Mesenchymal stem cell (in vitro differentiated cells and primary cell): Measurements from ENCODE around the gene MOB2.

Experiments used
- DNase-seq: peaks from one replicate; pipeline ENCODE4 v3.0.0-alpha.2; 2013
- H2AFZ ChIP-seq: one replicate; pipeline ENCODE4 v1.6.1; 2013; ENCODE audit warnings: low read depth, mild to moderate bottlenecking, control low read depth, inconsistent platforms, low read length, moderate library complexity
- H2AK5ac ChIP-seq: 2 replicates; pipeline ENCODE4 v1.6.1; 2013; ENCODE audit warnings: low read length, moderate library complexity, mild to moderate bottlenecking, inconsistent platforms; ENCODE audit not compliant: severe bottlenecking
- H2BK120ac ChIP-seq: one replicate; pipeline ENCODE4 v1.6.1; 2013; ENCODE audit warnings: low read depth, mild to moderate bottlenecking, inconsistent platforms, low read length, moderate library complexity
- H2BK12ac ChIP-seq, 2 experiments: one replicate each; pipeline ENCODE4 v1.6.1; 2013; ENCODE audit warnings: inconsistent platforms in 2 of 2, low read length in 2 of 2, mild to moderate bottlenecking in 2 of 2, moderate library complexity in 2 of 2, control low read depth in 1 of 2
- H2BK15ac ChIP-seq: one replicate; pipeline ENCODE4 v1.6.1; 2013; ENCODE audit warnings: mild to moderate bottlenecking, low read depth, inconsistent platforms; ENCODE audit not compliant: poor library complexity, severe bottlenecking
- H2BK5ac ChIP-seq: 2 replicates; pipeline ENCODE4 v1.6.1; 2013; ENCODE audit warnings: low read depth, mild to moderate bottlenecking, low read length, control low read depth, inconsistent platforms; ENCODE audit not compliant: poor library complexity, severe bottlenecking
- H3K14ac ChIP-seq, 2 experiments: one replicate each; pipeline ENCODE4 v1.6.1; 2013; ENCODE audit warnings: inconsistent platforms in 2 of 2, low read length in 2 of 2, control low read depth in 1 of 2, mild to moderate bottlenecking in 1 of 2, moderate library complexity in 1 of 2
- H3K18ac ChIP-seq, 2 experiments: one replicate each; pipeline ENCODE4 v1.6.1; 2013; ENCODE audit warnings: inconsistent platforms in 2 of 2, low read length in 2 of 2, control low read depth in 1 of 2, low read depth in 1 of 2, mild to moderate bottlenecking in 1 of 2
- H3K23ac ChIP-seq, 2 experiments: one replicate each; pipeline ENCODE4 v1.6.1; 2013; ENCODE audit warnings: inconsistent platforms in 2 of 2, low read length in 2 of 2, mild to moderate bottlenecking in 2 of 2, moderate library complexity in 2 of 2, control low read depth in 1 of 2
- H3K27ac ChIP-seq: 2 replicates; pipeline ENCODE4 v1.5.1; 2013; ENCODE audit warnings: mild to moderate bottlenecking, moderate library complexity, low read length, control low read depth, inconsistent platforms; ENCODE audit not compliant: poor library complexity, severe bottlenecking
- H3K27me3 ChIP-seq, 2 experiments: 2 replicates each; pipeline versions ENCODE4 v1.6.1 to v1.7.0; 2013; ENCODE audit warnings: low read length in 2 of 2, mild to moderate bottlenecking in 2 of 2, moderate library complexity in 2 of 2, control low read depth in 1 of 2, inconsistent platforms in 1 of 2; ENCODE audit not compliant: control insufficient read depth in 1 of 2, insufficient read depth in 1 of 2
- H3K36me3 ChIP-seq, 2 experiments: 2 replicates each; pipeline versions ENCODE4 v1.6.1 to v1.7.0; 2013; ENCODE audit warnings: low read length in 2 of 2, control low read depth in 1 of 2, inconsistent platforms in 1 of 2, low read depth in 1 of 2, mild to moderate bottlenecking in 1 of 2; ENCODE audit not compliant: insufficient read depth in 2 of 2, control insufficient read depth in 1 of 2
- H3K4ac ChIP-seq, 2 experiments: one replicate each; pipeline ENCODE4 v1.6.1; 2013; ENCODE audit warnings: inconsistent platforms in 2 of 2, low read length in 2 of 2, mild to moderate bottlenecking in 2 of 2, moderate library complexity in 2 of 2, control low read depth in 1 of 2, low read depth in 1 of 2
- H3K4me1 ChIP-seq: 2 replicates; pipeline ENCODE4 v1.6.1; 2013; ENCODE audit warnings: low read depth, low read length, control low read depth; ENCODE audit not compliant: control insufficient read depth, insufficient read depth
- H3K4me2 ChIP-seq: 2 replicates; pipeline ENCODE4 v1.6.1; 2013; ENCODE audit warnings: low read length, mild to moderate bottlenecking, inconsistent platforms; ENCODE audit not compliant: poor library complexity, severe bottlenecking
- H3K4me3 ChIP-seq, 2 experiments: 2 replicates each; pipeline versions ENCODE4 v1.5.1 to v1.7.0; 2013; ENCODE audit warnings: low read length in 2 of 2, mild to moderate bottlenecking in 2 of 2, control low read depth in 1 of 2, low read depth in 1 of 2; ENCODE audit not compliant: insufficient read depth in 1 of 2
- H3K79me1 ChIP-seq: replicated peaks from 2 replicates; pipeline ENCODE4 v1.6.1; 2013; ENCODE audit warnings: mild to moderate bottlenecking, control low read depth, low read length, inconsistent platforms; ENCODE audit not compliant: poor library complexity, severe bottlenecking
- H3K9ac ChIP-seq: 2 replicates; pipeline ENCODE4 v1.7.0; 2013; ENCODE audit warnings: mild to moderate bottlenecking, low read length, moderate library complexity
- H3K9me3 ChIP-seq: 2 replicates; pipeline ENCODE4 v1.7.0; 2013; ENCODE audit warnings: mild to moderate bottlenecking, low read length; ENCODE audit not compliant: control insufficient read depth
- H4K8ac ChIP-seq: one replicate; pipeline ENCODE4 v1.6.1; 2013; ENCODE audit warnings: inconsistent platforms, mild to moderate bottlenecking, low read length, moderate library complexity
- H4K91ac ChIP-seq: one replicate; pipeline ENCODE4 v1.6.1; 2013; ENCODE audit warnings: mild to moderate bottlenecking, low read length, inconsistent platforms
- WGBS: methylation state at CpG from one replicate; pipeline ENCODE4 v1.1.7; 2013; ENCODE audit warnings: mixed read lengths; 5-methylcytosine and 5-hydroxymethylcytosine counted together

MOB2 gene

DNA sequence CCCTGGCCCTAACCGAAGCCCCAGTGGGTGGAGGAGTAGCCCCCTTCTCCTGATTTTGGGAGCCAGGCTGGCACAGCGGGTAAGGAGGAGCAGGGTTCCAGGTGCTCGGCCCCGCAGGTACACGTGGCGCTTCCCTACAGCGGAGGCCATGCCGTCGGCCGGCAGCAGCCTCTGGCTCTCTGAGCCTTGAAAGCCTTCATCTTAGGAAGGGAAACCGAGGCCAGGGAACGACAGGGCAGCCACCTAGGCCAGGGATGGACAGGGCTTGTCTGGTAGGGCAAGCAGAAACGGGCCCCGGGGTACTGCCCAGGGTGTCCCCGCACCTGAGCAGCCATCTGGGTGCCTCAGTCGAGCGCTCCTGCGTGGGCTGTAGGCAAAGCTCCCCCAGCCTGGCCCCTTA lies 28.7 kb downstream of the MOB2 start:
- no peak overlapping the region for H3K14ac ChIP-seq
- H4K91ac ChIP-seq: no peak overlapping the region
- no peak overlapping the region for H2BK5ac ChIP-seq
- peaks cover 4% of the 10 kb centered on the region for H3K4me1 ChIP-seq
- H3K27ac ChIP-seq: no peak overlapping the region
- no peak overlapping the region for H3K9ac ChIP-seq
- H2BK120ac ChIP-seq: no peak overlapping the region
- peaks cover 0 to under 1% of the 10 kb centered on the region in 2 experiments for H3K36me3 ChIP-seq
- 91% methylated on average over 18 of the region's 18 CpGs for WGBS
- DNase-seq: no peak
- no peak overlapping the region for H2AFZ ChIP-seq
- H3K27me3 ChIP-seq: peaks cover 7 to 18% of the 10 kb centered on the region in 2 experiments
- no peaks in the 10 kb centered on the region for H3K9me3 ChIP-seq
- H3K23ac ChIP-seq: no peak overlapping the region
- H3K79me1 ChIP-seq: no peaks in the 10 kb centered on the region
- no peak overlapping the region for H3K4me2 ChIP-seq
- H3K4ac ChIP-seq: no peak overlapping the region
- H2BK12ac ChIP-seq: no peak overlapping the region
- no peak overlapping the region for H2AK5ac ChIP-seq
- H3K18ac ChIP-seq: no peak overlapping the region
- peak overlapping the region; percentile 33 for H2BK15ac ChIP-seq
- no peak overlapping the region for H4K8ac ChIP-seq
- no peak overlapping the region for H3K4me3 ChIP-seq

DNA sequence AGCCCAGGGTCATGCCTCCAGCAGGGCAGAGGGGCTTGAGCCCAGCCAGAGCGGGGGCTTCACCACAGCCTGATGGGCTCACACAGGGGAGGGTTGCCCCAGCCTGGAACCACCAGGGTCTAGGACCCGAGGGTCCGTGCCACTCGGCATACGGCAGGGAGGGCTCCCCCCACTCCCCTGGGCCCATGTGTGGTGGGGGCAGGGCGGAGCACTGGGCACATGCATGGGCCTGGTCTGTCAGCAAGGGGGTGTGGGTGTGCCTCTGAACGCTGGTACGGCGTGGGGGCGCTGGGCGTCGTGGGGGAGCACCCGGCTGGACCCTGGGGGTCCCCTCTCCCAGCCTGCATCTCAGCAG lies 29.3 kb downstream of the MOB2 start:
- H3K27ac ChIP-seq: no peak overlapping the region
- H3K27me3 ChIP-seq: peaks cover 10 to 24% of the 10 kb centered on the region in 2 experiments
- H4K8ac ChIP-seq: no peak overlapping the region
- no peak overlapping the region for H4K91ac ChIP-seq
- H3K4me3 ChIP-seq: no peak overlapping the region
- H3K23ac ChIP-seq: no peak overlapping the region
- H3K9me3 ChIP-seq: no peaks in the 10 kb centered on the region
- no peak overlapping the region for H2BK120ac ChIP-seq
- H3K4me1 ChIP-seq: peaks cover 4% of the 10 kb centered on the region
- no peak overlapping the region for H3K14ac ChIP-seq
- H2AFZ ChIP-seq: no peak overlapping the region
- H3K18ac ChIP-seq: no peak overlapping the region
- no peak for DNase-seq
- H2BK15ac ChIP-seq: no peak overlapping the region
- H2AK5ac ChIP-seq: no peak overlapping the region
- H2BK12ac ChIP-seq: no peak overlapping the region
- H3K4me2 ChIP-seq: no peak overlapping the region
- H3K36me3 ChIP-seq: no peaks in the 10 kb centered on the region
- H3K79me1 ChIP-seq: no peaks in the 10 kb centered on the region
- H2BK5ac ChIP-seq: no peak overlapping the region
- no peak overlapping the region for H3K9ac ChIP-seq
- 90% methylated on average over 13 of the region's 13 CpGs for WGBS
- no peak overlapping the region for H3K4ac ChIP-seq

DNA sequence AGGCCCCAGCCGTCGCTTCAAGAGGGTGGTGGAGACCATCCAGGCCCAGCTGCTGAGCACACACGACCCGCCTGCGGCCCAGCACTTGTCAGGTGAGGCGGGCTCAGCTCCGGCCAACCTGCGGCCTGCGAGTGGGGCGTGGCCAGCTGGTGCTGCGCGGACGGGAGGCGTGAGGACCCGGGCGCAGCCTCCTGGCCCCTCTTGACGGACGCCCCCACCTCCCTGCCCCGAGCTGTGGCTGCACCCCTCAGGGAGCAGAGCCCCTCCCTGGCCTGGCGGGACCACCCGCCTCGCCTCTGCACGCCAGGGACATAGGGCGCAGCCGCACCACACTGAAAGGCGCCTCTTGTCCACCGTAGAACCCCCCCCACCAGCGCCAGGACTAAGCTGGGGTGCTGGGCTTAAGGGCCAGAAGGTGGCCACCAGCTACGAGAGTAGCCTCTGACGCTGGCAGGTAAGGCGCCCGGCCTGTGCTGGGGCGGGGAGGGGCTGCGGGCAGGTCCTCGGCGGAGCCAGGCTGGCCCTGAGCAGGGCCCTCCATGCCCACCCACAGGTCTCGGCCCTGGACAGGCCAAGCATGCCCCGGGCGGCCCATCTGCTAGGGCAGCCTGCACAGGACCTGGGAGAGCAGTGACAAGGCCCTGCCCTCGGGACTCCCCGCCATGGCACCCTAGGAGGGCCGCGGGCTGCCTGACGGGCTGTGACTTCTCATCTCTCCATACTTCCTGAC lies 29.8 kb downstream of the MOB2 start:
- no peak overlapping the region for H2AK5ac ChIP-seq
- H3K36me3 ChIP-seq: no peaks in the 10 kb centered on the region
- H3K23ac ChIP-seq: no peak overlapping the region
- no peak overlapping the region for H2BK15ac ChIP-seq
- H3K4me3 ChIP-seq: no peak overlapping the region
- H4K91ac ChIP-seq: no peak overlapping the region
- no peak overlapping the region for H3K18ac ChIP-seq
- H3K4ac ChIP-seq: no peak overlapping the region
- 93% methylated on average over 42 of the region's 44 CpGs for WGBS
- H2BK12ac ChIP-seq: no peak overlapping the region
- H3K27me3 ChIP-seq: peaks cover 10 to 29% of the 10 kb centered on the region in 2 experiments
- no peak overlapping the region for H2AFZ ChIP-seq
- no peak overlapping the region for H3K27ac ChIP-seq
- H3K9ac ChIP-seq: no peak overlapping the region
- H4K8ac ChIP-seq: no peak overlapping the region
- H3K4me2 ChIP-seq: no peak overlapping the region
- DNase-seq: no peak
- no peak overlapping the region for H2BK5ac ChIP-seq
- H2BK120ac ChIP-seq: no peak overlapping the region
- H3K79me1 ChIP-seq: no peaks in the 10 kb centered on the region
- H3K14ac ChIP-seq: no peak overlapping the region
- H3K9me3 ChIP-seq: no peaks in the 10 kb centered on the region
- peaks cover 4% of the 10 kb centered on the region for H3K4me1 ChIP-seq

DNA sequence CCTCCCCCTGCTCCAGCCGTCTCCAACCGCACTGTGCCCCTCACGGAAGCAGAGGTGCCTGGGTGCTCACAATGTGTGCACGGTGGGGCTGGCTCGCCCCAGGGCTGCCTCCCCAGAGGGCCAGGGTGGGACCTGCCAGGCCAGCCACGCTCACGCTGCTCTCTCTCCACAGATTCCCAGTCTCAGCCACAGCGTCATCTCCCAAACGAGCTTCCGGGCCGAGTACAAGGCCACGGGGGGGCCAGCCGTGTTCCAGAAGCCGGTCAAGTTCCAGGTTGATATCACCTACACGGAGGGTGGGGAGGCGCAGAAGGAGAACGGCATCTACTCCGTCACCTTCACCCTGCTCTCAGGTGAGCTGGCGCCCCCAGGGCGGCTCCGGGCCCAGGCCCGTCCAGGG lies 30.4 kb downstream of the MOB2 start:
- 85% methylated on average over 22 of the region's 22 CpGs for WGBS

More for the DNA sequence above, 30.4 kb downstream of the MOB2 start:
- DNase-seq: no peak
- Histone ChIP-seq H3K9ac (no peak overlapping the region), H2AK5ac (no peak overlapping the region), H3K4me1 (peaks cover 4% of the 10 kb centered on the region), H3K23ac (no peak overlapping the region), H3K9me3 (no peaks in the 10 kb centered on the region), H4K8ac (no peak overlapping the region), H3K36me3 (peaks cover 0 to 2% of the 10 kb centered on the region in 2 experiments), H3K27ac (no peak overlapping the region), H4K91ac (no peak overlapping the region), H3K4me3 (no peak overlapping the region), H2BK5ac (no peak overlapping the region), H2AFZ (no peak overlapping the region), H3K27me3 (peaks cover 10 to 30% of the 10 kb centered on the region in 2 experiments), H2BK12ac (no peak overlapping the region), H2BK120ac (no peak overlapping the region), H3K14ac (no peak overlapping the region), H3K79me1 (no peaks in the 10 kb centered on the region), H3K18ac (no peak overlapping the region), H2BK15ac (no peak overlapping the region), H3K4ac (no peak overlapping the region), H3K4me2 (no peak overlapping the region)
